ENCODE measurements around the gene TARS2.

TARS2 gene

DNA sequence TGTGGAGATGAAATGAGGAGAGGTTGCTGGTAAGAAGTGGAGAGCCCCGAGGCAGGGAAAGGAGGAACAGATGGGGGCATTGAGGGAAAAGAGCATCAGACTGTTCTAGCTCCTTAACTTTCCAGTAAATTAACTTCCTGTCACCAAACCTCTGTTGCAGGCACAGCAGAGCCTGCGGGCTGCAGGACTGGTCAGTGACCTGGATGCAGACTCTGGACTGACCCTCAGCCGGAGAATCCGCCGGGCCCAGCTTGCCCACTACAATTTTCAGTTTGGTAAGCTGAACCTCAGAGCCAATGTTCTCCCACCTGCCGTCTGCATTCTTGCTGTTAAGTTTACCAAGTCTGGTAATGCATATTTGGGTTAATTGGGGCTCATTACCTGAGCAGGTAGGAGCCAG is 18.2 kb downstream of the TARS2 start:
- no peak for DNase-seq (ENCODE audit: low read depth, low spot score)
- H3K4me3 ChIP-seq (ENCODE audit: low read length) = no peak overlapping the region

DNA sequence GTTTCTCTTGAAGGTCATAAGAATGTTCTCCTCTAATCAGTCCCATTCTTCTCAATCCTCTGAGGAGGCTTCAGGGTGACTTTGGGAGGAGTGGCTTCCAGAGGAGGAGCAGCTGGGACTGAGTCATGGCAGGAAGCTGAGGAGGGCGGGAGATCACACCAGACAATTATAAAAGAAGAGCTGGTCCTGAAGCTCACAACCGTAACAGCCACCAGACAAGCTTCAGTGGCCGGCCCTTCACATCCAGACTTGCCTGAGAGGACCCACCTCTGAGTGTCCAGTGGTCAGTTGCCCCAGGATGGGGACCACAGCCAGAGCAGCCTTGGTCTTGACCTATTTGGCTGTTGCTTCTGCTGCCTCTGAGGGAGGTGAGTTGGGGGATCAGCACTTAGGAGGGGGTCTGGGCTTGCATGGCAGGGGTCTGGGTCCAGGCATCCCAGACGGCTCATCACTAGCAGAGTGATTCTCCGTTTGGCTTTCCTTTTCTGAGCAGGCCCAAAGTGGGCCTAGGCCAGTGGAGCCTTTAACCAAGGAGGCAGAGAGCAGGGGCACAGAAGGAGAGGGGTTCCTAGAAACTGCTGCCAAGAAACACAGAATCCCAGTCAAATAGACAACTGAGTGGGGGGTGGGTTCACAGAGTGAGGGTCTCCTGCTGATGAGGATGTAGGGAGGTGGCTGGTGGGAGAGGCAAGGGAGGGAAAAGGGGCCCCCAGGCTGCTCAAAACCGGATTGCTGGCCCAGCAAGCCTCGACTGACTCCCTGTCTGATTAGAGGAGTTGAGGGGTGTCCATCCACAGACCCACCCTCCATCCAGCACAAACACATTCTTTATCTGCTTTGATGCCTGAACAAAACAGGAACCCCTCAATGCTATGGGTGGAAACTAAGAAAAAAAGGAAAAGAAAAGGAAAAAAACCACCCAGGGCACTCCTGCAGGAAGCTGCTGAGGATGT is 21.0 kb downstream of the TARS2 start, which contains the start of gene ECM1:
Gene ECM1, plus strand, starts transcription at position 198 of the 953 bp plus-strand sequence. Its CDS starts 101 bp downstream, at position 299.
- no peak for DNase-seq (ENCODE audit: low read depth, low spot score)
- no peak within 1 kb of the TSS for H3K4me3 ChIP-seq (ENCODE audit: low read length)

DNA sequence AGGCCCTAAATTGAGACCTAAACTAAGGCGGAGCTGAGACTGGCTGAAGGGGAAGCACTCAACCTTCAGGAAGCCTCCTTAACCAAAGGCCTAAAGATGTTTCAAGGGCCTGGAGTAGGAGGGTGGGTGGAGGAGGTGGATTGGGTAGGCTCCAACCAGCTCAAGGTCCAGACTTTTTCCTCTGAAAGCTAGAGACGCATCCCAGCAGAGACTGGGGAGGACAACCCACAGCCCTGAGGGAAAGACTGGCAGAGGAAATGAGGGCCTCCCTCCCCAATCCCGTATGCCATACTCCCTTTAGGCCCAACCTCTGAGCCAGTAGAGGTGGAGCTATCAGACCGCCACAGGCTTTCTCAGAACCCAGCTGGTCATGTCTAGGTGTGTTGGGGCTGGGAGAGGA is 21.8 kb downstream of the TARS2 start:
- H3K4me3 ChIP-seq (ENCODE audit: low read length) = no peak overlapping the region
- DNase-seq (ENCODE audit: low read depth, low spot score) = no peak

DNA sequence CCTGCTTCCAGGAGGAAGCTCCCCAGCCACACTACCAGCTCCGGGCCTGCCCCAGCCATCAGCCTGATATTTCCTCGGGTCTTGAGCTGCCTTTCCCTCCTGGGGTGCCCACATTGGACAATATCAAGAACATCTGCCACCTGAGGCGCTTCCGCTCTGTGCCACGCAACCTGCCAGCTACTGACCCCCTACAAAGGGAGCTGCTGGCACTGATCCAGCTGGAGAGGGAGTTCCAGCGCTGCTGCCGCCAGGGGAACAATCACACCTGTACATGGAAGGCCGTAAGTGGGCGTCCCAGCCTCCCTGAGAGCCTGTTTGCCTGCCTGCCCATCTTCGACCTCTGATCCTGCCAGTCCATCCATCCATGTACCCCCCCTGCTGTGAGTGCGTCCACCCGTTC is 24.3 kb downstream of the TARS2 start:
- H3K4me3 ChIP-seq (ENCODE audit: low read length) = no peak overlapping the region
- no peak for DNase-seq (ENCODE audit: low read depth, low spot score)

DNA sequence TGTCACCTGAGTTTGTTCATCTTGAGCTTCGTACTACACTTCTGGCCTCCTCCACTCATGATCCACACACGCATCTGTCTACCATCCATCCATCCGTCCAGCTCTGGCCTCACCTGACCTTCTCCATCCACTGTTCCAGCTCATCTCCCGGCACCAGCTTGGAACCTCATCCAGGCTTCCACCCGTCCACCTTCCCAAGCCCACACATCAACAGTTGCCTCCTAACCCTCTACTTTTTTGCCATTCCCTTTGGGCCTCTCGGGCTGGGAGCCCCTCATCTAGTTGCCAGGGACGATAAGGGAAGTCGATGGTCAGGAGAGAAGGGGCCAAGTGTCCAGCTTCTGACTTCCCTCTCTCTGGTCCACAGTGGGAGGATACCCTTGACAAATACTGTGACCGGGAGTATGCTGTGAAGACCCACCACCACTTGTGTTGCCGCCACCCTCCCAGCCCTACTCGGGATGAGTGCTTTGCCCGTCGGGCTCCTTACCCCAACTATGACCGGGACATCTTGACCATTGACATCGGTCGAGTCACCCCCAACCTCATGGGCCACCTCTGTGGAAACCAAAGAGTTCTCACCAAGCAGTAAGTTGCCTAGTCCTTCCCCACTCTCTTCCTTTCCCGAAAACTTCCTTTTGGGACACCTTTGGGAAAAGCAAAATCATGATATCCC is 24.9 kb downstream of the TARS2 start:
- no peak overlapping the region for H3K4me3 ChIP-seq (ENCODE audit: low read length)
- no peak for DNase-seq (ENCODE audit: low read depth, low spot score)

DNA sequence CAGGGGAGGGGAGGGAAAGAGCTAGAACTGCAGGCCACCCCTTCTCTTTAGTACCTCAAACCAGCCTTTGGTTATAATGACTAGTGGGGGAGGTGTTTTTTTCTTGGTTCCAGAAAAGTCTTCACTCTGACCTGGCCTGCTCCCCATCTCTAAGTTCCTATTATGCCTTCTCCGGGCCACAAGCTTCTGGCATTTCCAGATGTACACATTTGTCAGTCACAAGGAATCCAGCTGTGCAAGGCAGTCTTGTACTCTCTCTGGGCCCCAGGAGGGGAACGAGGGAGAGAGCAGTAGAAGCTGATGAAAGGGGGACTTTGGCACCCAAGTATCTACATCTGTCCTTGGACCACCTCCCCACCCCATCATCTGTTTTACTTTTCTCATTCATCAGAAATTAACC is 25.6 kb downstream of the TARS2 start:
- H3K4me3 ChIP-seq (ENCODE audit: low read length) = no peak overlapping the region
- no peak for DNase-seq (ENCODE audit: low read depth, low spot score)

DNA sequence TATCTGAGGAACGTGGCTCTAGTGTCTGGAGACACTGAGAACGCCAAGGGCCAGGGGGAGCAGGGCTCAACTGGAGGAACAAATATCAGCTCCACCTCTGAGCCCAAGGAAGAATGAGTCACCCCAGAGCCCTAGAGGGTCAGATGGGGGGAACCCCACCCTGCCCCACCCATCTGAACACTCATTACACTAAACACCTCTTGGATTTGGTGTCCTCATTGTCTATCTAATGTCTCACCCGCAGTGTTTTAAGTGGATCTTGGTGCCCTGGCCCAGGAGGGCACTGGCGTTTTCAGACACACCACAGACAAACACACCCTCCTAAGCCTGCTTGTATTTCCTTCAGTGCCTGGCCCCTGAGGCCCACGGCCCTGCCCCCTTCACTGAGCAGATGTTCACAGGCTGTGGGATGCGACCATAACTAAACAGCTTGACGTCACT is 26.2 kb downstream of the TARS2 start:
- DNase-seq (ENCODE audit: low read depth, low spot score) = no peak
- no peak overlapping the region for H3K4me3 ChIP-seq (ENCODE audit: low read length)

DNA sequence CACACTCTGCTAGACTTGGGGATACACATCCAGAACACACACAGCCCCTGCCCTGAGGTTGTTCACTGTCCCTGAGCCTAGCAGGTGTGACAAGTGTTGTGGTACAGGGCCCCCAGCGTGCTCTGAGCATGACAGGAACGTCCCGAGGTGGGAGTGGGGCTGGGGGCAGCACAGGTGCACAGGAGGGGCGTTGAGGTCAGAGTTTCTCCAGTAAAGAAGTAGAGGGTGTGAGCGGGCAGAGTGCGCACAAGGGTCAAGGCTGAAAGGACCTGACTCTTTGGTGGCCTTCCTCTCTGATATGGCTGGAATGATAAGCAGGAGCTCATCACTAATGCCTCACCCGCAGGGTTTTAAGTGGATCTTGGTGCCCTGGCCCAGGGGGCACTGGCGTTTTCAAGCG is 27.0 kb downstream of the TARS2 start:
- no peak overlapping the region for H3K4me3 ChIP-seq (ENCODE audit: low read length)
- DNase-seq (ENCODE audit: low read depth, low spot score) = no peak

DNA sequence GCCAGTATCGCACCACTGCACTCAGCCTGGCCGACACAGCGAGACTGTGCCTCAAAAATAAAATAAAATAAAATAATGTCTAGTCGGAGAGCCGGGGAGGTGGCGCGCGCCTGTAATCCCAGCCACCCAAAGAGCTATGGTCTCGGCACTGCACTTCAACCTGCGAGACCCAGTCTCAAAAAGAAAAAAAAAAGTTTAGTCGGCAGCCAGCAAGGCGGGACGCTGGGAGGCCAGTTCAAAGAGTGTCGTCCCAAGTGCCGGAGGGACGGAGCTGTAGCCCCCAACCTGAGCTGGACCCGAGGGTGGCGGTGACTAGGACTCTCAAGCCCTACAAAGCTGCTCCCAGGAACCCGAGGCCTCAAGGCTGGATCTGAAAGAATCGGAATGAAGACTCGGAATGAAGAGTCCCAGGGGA is 27.7 kb downstream of the TARS2 start:
- peak overlapping the region; percentile 69 for H3K4me3 ChIP-seq (ENCODE audit: low read length)
- DNase-seq (ENCODE audit: low read depth, low spot score) = no peak

DNA sequence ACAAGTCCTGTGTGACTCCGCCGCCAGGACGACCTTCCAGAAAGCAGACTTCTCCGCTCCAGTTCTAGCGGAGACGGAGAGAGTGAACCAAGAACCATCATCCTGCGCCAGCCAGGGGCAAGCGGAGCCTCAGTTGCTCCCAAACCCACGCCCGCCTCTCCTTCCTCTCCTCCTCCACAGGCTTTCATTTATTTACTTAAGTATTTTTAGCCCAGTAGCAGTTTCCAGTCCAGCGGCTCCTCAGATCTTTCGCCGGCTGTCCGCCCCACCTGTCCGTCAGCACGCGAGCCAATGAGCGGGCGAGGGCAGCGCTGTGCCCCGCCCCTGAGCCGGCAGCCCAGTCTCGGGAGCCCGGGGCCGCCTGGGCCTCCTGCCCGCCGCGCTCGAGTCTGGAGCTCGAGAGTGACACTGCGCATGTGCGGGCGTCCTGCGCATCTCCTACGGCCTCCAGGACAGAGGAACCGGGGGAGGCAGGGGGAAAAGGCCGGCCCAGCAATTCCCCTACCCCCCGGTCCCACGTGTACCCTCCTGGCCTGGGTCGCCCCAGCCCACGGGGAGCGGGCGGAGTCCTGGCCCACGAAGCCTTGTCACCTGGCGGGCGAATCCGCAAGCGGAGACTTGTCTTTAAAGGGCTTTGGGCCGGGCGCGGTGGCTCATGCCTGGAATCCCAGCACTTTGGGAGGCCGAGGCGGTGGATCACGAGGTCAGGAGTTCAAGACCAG is 28.3 kb downstream of the TARS2 start, which contains the start of gene FALEC:
Gene FALEC, plus strand, starts transcription at position 425 of the 722 bp plus-strand sequence.
- peak; percentile 78 for DNase-seq (ENCODE audit: low read depth, low spot score)
- H3K4me3 ChIP-seq (ENCODE audit: low read length) = peak within 1 kb of the TSS; percentile 69

DNA sequence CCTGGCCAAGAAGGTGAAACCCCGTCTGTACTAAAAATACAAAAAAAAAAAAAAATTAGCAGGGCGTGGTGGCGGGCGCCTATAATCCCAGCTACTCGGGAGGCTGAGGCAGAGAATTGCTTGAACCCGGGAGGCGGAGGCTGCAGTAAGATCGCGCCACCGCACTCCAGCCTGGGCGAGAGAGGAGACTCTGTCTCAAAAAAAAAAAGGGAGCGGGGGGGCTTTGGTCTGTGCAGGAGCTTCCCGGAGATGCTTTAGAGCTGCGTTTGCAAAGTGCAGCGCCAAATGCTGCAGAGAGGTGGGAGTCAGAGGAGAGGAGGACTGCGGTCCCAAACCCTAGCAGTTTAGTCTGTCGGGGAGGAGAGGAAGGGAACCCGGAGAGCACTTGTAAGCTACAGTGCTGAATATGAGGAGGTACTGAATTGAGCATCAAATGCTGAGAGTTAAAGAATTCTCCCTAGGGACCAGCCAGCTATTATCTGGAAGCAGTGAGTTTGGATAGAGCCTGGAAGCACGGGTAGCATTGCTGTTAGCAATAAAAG is 28.9 kb downstream of the TARS2 start:
- no peak for DNase-seq (ENCODE audit: low read depth, low spot score)
- peak overlapping the region; percentile 69 for H3K4me3 ChIP-seq (ENCODE audit: low read length)

DNA sequence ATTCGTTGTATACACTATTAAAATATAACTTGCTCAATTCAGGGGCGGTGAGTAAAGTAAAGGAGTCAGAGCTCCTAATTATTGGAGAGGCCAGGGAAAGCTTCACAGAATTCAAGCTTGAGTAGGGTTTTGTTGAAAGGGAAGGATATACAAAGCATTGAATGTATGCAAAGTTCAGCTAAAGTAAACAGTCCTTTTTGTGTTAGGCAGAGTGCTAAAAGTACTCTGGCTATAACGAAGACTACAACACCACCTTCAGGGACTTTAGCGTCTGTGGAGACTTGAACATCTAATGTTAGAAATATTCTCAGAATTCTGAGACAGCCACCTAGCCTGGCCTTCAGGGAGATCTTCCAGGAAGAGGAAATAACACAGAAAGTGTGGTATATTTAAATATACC is 29.4 kb downstream of the TARS2 start:
- peak overlapping the region; percentile 69 for H3K4me3 ChIP-seq (ENCODE audit: low read length)
- no peak for DNase-seq (ENCODE audit: low read depth, low spot score)

DNA sequence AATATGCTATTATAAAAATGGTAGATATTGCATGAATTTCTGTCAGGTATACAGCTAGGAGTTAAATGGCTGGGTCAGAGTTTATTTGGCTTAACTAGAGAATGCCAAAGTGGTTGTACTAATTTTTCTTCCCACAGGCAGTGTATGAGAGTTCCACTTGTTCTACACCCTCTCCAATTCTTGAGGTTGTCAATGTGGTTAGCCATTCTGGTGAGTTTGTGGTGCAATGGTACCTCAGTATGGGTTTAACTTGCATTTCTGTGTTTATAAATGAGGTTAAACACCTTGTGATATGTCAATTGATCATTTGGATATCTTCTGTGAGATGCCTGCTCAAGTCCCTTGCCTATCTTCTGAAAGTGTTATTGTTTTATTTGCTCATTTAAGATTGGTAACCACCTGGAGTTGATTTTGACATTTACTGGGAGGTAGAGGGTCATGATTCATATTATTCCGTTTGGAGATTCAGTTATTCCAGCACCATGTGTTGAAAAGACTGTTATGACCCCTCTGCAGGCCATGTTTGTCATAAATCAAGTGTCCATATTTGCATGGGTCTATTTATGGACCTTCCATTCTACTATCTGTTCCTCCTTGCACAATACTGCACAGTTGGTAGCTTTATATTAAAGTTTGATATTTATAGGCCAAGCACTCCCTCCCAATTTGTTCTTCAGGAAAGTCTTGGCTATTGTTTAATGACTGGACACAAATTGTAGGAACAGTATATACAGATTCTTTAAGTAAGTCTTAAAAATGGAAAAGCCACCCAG is 34.2 kb downstream of the TARS2 start:
- H3K4me3 ChIP-seq (ENCODE audit: low read length) = no peak overlapping the region
- DNase-seq (ENCODE audit: low read depth, low spot score) = no peak

DNA sequence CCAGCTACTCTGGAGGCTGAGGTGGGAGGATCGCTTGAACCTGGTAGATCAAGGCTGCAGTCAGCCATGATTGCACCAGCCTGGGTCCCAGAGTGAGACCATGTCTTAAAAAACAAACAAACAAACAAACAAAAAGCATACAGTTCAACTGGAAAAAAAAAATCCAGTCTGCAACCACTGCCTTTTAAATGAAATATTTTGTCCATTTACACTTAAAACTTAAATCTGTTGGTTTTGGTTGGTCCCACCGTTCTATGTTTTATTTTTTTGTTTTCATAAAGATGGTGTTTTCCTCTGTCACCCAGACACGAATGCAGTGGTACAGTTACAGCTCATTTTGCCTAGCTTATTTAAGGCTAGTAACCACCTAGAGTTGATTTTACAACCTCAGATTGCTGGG is 38.1 kb downstream of the TARS2 start:
- DNase-seq (ENCODE audit: low read depth, low spot score) = no peak
- H3K4me3 ChIP-seq (ENCODE audit: low read length) = no peak overlapping the region

DNA sequence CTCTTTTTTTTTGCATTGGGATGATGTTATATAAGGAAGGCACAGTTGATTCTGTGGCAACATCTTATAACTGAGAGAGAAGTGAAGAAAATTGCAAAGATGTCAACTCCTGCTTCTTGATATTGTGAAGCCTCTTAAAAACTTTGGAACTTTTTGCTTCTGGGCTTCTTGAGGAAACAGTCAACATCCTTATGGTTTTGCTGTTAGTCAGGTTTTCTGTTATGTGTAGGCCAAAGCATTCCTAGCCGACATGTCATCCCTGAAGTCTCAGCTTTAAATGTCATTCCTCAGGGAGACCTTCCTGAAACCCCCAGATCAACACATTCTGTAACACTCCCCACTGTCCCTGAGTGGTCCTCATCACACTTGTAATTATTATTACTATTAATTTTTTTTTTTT is 41.0 kb downstream of the TARS2 start:
- DNase-seq (ENCODE audit: low read depth, low spot score) = no peak
- no peak overlapping the region for H3K4me3 ChIP-seq (ENCODE audit: low read length)

DNA sequence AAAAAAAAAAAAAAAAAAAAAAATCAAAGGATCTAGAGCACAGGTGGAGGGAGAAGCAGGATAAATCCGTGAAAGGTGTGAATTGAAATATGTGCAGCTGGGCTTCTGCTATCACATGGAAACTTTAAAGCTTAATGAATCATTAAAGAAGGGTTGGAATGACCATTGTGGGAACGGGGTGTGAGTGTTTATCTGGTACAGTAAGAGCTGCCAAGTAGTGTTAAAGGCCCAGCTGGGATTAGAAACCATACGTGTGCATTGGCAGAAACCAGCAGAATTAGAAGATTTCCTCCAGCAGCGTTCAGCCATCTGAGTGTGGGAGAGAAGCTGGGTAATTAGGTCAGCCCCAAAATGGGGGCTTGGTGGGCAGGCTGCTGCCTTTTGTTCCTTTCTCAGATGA is 41.8 kb downstream of the TARS2 start:
- H3K4me3 ChIP-seq (ENCODE audit: low read length) = no peak overlapping the region
- no peak for DNase-seq (ENCODE audit: low read depth, low spot score)

DNA sequence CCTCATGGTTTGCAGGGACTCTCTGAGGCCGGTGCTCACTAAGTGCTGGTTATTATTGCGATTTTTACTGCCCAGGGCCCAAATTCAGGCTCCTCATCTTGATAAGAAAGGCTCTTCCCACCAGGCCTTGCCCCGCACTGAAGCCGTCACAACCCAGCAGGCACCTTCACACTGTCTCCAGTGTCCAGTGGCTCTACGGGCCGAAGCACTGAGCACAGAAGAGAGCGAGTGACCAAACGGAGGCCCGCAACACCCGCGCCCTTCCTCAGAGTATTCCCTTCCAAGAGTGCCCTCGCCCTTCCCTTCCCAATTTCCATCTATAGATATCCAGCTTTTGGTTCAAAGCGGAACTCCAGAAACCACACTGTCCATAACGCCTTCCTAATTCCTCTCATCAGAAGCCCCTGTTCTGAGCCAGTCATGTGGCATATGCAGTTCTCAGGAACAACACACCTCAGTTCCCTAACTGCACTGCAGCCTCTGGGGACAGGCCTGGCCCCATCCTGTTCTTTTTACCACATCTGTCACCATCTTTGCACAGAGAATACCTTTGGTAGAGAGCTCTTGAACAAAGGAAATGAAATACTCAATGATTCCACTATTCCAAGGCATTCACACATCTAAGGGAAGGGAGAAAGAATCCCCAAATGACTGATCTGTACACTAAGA is 43.4 kb downstream of the TARS2 start:
- no peak for DNase-seq (ENCODE audit: low read depth, low spot score)

DNA sequence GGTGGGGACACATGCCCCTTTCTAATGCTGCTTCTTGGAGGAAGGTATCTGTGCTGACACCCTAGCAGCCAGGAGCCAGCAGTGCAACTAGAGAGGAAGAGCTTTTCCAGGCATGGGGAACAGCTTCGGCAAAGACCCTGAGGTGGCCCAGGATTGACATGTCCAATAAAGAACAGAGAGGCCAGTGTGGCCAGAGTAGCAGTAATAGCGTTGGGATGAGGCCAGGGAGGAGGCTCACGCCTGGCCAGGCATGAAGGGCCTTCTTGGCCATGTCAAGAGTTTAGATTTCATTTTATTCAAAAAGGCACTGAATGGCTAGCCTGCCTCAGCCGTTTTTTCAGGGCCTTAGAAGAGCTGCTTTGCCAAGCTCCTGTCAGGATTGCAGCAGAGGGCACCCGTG is 45.6 kb downstream of the TARS2 start:
- no peak overlapping the region for H3K4me3 ChIP-seq (ENCODE audit: low read length)
- no peak for DNase-seq (ENCODE audit: low read depth, low spot score)

More for the DNA sequence above, 43.4 kb downstream of the TARS2 start:
- no peak overlapping the region for H3K4me3 ChIP-seq (ENCODE audit: low read length)
